Stimulated activated naive CD4-positive, alpha-beta T cell (primary cell): ENCODE measurements around the gene PRDM12.

Experiments
- DNase-seq, 6 experiments: peaks; one replicate each; lab custom pipeline; 2025; lab: John Stamatoyannopoulos, UW

Gene PRDM12

GRCh38 chr9:130689937-130690700 lies 25.7 kb downstream of the PRDM12 start:
- no peak for DNase-seq

- DNase-seq: no peak
These were observed 27.9 kb downstream of the PRDM12 start for GRCh38 chr9:130692321-130692720.

- no peak for DNase-seq
These were observed 28.7 kb downstream of the PRDM12 start for GRCh38 chr9:130693101-130693425.

- peak; percentile 90 to 99 (median 93) for DNase-seq
These were observed 29.2 kb downstream of the PRDM12 start, which contains the start of gene EXOSC2 for GRCh38 chr9:130693426-130694191. TSS of gene EXOSC2 (plus strand) at chr9:130693780. CDS start at chr9:130693792, 12 bp downstream.

- peak in 1 of 6 experiments; percentile 5 for DNase-seq
These were observed 29.8 kb downstream of the PRDM12 start for GRCh38 chr9:130694205-130694604.

GRCh38 chr9:130696139-130696650 lies 31.8 kb downstream of the PRDM12 start:
- no peak for DNase-seq

GRCh38 chr9:130696996-130697395 lies 32.6 kb downstream of the PRDM12 start:
- DNase-seq: no peak

GRCh38 chr9:130698514-130698913 lies 34.1 kb downstream of the PRDM12 start:
- DNase-seq: no peak

GRCh38 chr9:130699047-130699446 lies 34.7 kb downstream of the PRDM12 start:
- no peak for DNase-seq

GRCh38 chr9:130701059-130702022 lies 36.9 kb downstream of the PRDM12 start:
- DNase-seq: peak; percentile 16 to 74 (median 58)

GRCh38 chr9:130703501-130703900 lies 39.1 kb downstream of the PRDM12 start:
- no peak for DNase-seq

- DNase-seq: peak; percentile 21 to 75 (median 65)
These were observed 43.0 kb downstream of the PRDM12 start for GRCh38 chr9:130707225-130707976.

- no peak for DNase-seq
These were observed 46.5 kb downstream of the PRDM12 start for GRCh38 chr9:130710822-130711352.

GRCh38 chr9:130711469-130711868 lies 47.1 kb downstream of the PRDM12 start:
- no peak for DNase-seq

GRCh38 chr9:130712564-130713285 lies 48.3 kb downstream of the PRDM12 start:
- DNase-seq: peak; percentile 89 to 99 (median 94)

- no peak for DNase-seq
These were observed 49.0 kb downstream of the PRDM12 start for GRCh38 chr9:130713286-130713960.

GRCh38 chr9:130714586-130715110 lies 50.3 kb downstream of the PRDM12 start:
- no peak for DNase-seq

- no peak for DNase-seq
These were observed 50.9 kb downstream of the PRDM12 start for GRCh38 chr9:130715270-130715669.

- DNase-seq: no peak
These were observed 54.2 kb downstream of the PRDM12 start for GRCh38 chr9:130718562-130718961.
